Adrenal gland (tissue), 5 donors: ENCODE results near the gene CACNA1E.

Experiments
- POLR2A ChIP-seq, 2 donors: fragments of 450-650 bp; IDR thresholded peaks; one replicate each; pipeline ENCODE4 v1.6.1; 2017; ENCODE audit warnings: antibody characterized with exemption in 2 of 2, mild to moderate bottlenecking in 2 of 2, moderate library complexity in 1 of 2
- TF ChIP-seq, protein P1 (sequence below), 6 experiments: fragments of 450-650 bp in 4 of 6; fragments of 200-600 bp in 2 of 6; sonication (generic) in 1 of 6; IDR thresholded peaks; 1 replicate in 5 of 6; 2 replicates in 1 of 6; pipeline versions ENCODE4 v1.5.1 to v1.8.0; 2016 to 2021; ENCODE audit warnings: antibody characterized with exemption in 6 of 6, mild to moderate bottlenecking in 2 of 6, moderate library complexity in 1 of 6
- donor health status: DM: no; HTN: no; CAD: no.

- TF ChIP-seq, protein P1, sequence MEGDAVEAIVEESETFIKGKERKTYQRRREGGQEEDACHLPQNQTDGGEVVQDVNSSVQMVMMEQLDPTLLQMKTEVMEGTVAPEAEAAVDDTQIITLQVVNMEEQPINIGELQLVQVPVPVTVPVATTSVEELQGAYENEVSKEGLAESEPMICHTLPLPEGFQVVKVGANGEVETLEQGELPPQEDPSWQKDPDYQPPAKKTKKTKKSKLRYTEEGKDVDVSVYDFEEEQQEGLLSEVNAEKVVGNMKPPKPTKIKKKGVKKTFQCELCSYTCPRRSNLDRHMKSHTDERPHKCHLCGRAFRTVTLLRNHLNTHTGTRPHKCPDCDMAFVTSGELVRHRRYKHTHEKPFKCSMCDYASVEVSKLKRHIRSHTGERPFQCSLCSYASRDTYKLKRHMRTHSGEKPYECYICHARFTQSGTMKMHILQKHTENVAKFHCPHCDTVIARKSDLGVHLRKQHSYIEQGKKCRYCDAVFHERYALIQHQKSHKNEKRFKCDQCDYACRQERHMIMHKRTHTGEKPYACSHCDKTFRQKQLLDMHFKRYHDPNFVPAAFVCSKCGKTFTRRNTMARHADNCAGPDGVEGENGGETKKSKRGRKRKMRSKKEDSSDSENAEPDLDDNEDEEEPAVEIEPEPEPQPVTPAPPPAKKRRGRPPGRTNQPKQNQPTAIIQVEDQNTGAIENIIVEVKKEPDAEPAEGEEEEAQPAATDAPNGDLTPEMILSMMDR (IDR thresholded peaks at IDR 0.05) = no peak
- no peak for TF ChIP-seq POLR2A (IDR thresholded peaks at IDR 0.05)
These were observed 154.7 kb downstream of the CACNA1E start for GRCh38 chr1:181637998-181638397.
